Peyer's patch (tissue), 4 donors: ENCODE results near the gene C2CD4D.

Experiments
- POLR2A ChIP-seq, 2 donors: fragments of 450-650 bp; IDR thresholded peaks; one replicate each; pipeline ENCODE4 v1.5.1; 2017; ENCODE audit warnings: antibody characterized with exemption in 2 of 2, mild to moderate bottlenecking in 2 of 2, moderate library complexity in 2 of 2
- TF ChIP-seq, protein P1 (sequence below), 6 experiments: fragments of 450-650 bp in 4 of 6; fragments of 200-600 bp in 2 of 6; sonication (generic) in 1 of 6; IDR thresholded peaks; one replicate each; pipeline ENCODE4 v1.5.1; 2017 to 2019; ENCODE audit warnings: antibody characterized with exemption in 6 of 6, mild to moderate bottlenecking in 3 of 6, moderate library complexity in 1 of 6

DNA sequence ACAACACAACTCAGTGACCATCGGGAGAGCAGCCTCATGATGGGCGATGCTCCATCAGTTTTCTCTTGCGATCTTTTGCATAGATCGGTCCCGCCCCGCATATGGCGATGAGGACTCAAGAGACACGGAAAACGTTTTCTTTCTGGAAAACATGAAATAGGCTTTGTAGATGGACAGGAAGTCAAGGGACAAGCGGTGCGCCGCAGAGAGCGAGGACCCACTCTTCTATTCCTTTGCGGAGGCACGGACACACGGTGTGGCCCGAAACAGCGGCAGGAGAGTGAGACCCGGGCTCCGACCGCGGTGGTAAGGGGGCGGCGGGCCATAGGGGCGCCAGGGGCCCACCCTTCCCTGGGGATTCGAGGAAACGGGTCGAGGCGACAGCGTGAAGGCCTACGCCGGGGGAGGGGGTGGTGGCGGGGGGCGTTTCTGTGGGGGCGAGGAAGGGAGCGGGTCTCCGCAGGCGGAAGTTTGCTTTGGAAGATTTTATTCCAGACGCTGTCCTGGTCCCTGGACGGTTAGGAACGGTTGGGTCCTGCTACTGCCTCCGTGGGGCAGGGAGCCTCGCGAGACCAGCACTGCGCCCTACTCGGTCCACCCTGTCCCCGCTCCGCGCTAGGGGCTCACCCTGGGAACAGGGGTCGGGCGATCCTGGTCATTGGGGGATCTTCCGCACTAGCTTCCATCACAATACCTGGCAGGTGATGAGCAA, 48.5 kb downstream of the C2CD4D start:
- TF ChIP-seq, protein P1, sequence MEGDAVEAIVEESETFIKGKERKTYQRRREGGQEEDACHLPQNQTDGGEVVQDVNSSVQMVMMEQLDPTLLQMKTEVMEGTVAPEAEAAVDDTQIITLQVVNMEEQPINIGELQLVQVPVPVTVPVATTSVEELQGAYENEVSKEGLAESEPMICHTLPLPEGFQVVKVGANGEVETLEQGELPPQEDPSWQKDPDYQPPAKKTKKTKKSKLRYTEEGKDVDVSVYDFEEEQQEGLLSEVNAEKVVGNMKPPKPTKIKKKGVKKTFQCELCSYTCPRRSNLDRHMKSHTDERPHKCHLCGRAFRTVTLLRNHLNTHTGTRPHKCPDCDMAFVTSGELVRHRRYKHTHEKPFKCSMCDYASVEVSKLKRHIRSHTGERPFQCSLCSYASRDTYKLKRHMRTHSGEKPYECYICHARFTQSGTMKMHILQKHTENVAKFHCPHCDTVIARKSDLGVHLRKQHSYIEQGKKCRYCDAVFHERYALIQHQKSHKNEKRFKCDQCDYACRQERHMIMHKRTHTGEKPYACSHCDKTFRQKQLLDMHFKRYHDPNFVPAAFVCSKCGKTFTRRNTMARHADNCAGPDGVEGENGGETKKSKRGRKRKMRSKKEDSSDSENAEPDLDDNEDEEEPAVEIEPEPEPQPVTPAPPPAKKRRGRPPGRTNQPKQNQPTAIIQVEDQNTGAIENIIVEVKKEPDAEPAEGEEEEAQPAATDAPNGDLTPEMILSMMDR (IDR thresholded peaks at IDR 0.05): no peak
- no peak for TF ChIP-seq POLR2A (IDR thresholded peaks at IDR 0.05)
